RCC 7860 (cell line): ENCODE data around the gene PRR23E.

ENCODE experiments used
- DNase-seq: peaks from one replicate; pipeline ENCODE4 v3.0.0-alpha.2; 2015; ENCODE audit warnings: low spot score
- FAIRE-seq: peaks from 2 replicates; lab custom pipeline; 2012; peaks lifted over from hg19 to GRCh38; lab: Jason Lieb, UNC

PRR23E gene

DNA sequence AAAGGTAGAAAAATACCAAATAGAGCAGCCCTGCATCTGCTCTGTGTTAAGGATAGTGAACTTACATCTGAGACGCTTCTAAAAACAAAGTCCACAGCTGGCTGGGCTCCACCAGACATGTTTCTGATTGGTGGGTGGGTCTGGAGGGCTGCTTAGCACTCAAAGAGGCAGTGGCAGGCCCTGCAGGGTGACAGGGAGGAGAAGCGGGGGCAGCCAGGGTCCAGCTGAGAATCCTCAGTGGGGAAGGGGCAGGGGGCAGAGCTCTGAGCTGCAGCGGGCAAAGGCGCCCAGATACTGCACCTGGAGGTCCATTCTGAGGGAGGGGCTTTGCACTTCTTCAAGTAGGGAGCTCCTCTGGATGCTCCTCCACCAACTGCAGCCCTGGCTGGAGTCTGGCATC is 28.1 kb downstream of the PRR23E start:
- no peak for FAIRE-seq
- DNase-seq: no peak

DNA sequence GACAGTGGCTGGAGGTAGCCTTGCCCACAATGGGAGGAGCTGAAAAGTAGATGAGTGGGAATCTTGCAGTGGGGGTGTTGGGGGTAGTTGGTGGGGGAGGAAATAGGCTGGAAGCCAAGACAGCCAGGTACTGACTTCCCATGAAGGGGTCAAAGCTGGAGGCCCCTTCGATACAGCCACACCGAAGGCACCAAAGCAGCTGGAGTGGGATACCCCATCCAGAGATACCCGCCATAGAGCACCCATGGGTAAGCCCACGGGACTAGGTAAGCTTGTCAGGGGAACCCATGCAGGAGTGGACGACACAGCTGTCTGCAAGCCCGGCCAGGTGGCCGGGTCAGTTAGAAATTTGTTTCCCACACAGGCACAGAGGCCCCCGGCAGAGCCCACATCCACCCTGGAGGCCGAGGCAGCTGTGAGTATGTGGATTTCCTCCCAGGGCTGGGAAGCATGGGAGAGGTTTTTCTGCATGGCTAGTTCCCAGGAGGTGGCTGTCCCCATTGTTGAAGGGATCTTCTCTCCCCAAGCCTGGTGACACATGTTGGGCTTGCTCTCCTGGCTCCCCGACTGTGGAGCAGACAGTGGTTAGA is 28.6 kb downstream of the PRR23E start:
- DNase-seq: no peak
- no peak for FAIRE-seq

DNA sequence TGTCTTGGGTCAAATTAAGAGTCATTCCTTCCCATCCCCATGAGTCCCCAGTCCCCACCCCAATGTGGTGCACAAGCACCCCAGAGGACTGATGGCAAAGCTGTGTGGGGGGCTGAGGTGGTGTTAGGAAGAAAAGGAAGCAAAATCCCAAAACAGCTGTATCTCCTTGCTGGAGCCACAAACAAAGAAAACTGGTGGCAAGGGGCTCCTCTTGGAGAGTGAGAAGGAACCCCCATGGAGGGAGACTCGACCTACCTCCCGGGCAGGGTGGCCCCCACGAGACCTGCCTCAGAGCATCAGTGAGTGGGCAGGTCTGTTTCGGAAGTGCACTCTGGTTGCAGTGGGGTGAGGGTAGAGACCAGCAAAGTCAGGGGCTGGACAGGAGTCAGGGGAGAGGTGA is 29.2 kb downstream of the PRR23E start:
- DNase-seq: no peak
- no peak for FAIRE-seq

DNA sequence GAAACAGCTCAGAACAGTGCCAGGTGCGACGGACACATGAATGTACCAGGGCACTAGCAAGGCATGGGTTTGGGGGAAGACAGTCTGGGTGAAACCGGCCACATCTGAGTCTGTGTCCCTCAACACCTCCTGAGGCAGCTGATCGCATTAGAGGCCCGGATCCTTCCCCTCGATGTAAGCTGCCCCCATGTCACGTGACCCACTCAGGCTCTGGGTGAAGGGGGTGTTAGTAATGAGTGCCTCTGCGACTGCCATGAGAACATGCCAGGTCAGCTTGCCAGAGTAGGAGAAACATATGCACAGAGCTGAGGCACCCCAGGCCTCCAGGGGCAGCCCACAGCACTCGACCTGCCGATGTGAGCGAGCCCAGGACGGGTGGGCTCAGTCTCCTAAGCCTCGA is 29.7 kb downstream of the PRR23E start:
- no peak for FAIRE-seq
- no peak for DNase-seq

DNA sequence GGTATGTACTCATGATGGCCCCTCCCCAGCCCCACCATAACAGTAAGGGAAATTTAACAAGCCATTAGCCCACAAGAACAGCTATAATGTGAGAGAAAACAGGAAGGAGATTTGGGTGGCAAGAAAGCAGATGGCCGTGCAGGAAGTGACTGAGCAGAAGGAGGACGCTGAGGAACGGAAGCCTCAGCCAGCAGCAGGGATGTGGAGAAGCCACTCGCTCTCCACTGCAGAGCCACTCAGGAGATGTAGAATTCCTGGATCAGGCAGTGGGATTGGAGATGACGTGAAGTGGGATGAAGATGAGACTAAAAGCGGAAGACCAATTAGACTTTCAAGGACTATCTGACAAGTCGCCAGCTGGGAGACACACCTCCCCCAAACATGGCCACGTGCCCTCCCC is 31.2 kb downstream of the PRR23E start:
- DNase-seq (no peak), FAIRE-seq (no peak)

DNA sequence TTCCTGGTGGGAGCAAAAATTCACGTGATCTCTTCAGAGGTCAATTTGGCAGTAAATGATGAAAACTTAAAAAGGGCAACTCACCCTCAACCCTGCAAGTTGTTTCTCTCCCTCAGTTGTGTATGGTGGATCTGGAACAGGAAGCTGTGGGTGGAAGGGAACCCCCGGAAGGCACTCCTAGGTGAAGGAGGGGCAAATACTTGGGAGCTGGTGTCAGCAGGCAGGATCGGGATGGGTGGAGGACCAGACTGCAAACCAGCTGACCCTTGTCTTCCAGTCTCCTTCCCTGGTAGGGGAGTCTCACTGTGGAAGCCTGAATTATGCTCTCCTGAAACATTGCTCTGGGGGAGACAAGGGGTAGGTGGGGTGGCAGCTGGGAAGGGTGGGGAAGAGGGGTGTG is 33.5 kb downstream of the PRR23E start:
- DNase-seq (no peak), FAIRE-seq (no peak)

DNA sequence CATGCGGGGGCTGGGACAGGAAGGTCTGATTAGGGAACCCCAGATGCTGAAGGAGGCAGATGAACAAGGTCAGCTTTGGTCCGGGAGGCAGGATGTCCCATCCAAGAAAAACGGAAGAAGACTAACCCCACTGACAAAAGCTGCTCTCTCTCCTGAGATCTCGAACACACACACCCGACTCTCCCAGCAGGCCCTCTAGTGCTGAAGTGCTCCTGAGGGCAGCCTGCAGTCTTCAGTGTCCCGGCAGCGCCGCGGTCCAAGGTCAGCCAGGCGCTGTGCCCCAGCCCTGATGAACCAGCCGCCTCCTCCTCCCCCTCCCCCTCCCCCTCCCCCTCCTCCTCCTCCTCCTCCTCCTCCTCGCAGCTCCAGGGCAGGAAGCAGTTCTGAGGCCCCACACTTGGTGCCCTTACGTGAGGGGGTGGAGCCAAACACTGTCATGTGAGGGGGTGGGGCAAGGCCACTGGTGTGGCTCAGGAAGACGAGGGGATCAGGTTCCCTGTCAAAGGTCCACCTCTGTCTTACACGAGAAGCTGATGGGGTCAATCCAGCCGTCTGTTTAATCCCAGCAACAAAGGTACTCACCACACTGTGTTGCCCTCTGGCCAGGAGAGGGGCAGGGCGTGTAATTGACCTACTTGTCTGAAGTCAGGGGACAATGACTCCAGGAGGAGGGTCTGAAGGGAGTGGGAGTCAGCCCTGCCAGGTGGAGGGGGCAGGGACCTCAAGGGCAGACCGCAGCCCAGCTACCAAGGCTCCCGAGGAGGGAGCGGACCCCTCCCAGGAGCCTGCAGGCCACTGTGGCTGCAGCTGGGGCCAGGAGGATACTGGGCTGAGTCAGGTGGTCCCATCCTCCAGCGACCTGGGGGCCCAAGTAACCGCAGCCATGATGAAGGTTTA is 34.3 kb downstream of the PRR23E start:
- FAIRE-seq (no peak), DNase-seq (no peak)

DNA sequence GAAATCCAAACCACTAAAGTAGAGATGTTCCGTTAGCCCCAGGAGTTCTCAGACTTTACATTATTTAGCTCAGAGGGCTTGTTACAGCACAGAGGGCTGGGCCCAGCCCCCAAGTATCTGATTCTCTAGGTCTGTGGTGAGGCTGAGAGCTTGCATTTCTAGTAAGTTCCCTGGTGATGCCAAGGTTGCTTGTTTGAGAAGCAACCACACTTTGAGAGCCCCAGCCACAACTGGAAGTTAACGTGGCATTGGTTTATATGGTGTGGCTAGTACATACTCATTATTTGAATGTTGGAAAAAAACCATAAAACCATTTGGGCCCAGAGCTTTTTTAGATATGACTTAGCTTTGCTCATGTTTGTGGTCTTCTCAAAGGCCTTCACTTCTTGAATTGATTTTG is 35.9 kb downstream of the PRR23E start:
- DNase-seq: no peak
- no peak for FAIRE-seq

DNA sequence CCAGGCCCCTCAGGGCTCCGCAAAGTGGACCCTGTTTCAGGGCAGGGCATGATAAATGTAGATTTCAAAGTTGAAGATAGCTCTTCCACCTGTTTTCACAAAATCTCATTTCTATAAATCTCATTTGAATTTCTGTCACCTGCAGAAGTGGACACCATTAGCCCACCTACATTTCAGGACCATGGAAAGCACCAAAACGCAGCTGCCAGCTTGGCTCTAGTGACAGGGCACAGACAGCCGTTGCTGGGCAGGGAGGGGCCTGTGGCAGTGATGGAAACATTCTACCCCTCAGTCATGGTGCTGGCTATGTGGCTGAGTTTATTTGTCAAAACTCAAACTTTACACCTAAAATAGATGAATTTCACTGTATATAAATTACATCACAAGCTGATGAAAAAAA is 40.4 kb downstream of the PRR23E start:
- no peak for FAIRE-seq
- DNase-seq: no peak

DNA sequence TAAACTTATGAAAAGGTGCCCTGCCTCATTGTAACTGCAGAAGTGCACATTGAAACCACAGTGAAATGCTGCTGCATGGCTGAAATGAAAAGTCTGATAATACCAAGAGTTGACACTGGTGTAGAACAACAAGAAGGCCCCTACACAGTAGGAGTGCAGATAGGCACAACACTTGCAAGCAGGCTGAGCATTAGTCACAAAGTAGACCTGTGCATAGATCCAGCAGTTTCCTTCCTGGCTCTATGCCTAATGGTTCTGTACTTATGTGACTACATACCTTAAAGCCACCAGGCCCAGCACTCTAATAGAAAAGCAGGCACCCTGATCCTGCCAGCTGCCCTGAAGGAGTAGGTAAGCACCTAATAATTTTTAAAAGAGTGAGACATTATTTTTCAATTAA is 41.8 kb downstream of the PRR23E start:
- DNase-seq (no peak), FAIRE-seq (no peak)

DNA sequence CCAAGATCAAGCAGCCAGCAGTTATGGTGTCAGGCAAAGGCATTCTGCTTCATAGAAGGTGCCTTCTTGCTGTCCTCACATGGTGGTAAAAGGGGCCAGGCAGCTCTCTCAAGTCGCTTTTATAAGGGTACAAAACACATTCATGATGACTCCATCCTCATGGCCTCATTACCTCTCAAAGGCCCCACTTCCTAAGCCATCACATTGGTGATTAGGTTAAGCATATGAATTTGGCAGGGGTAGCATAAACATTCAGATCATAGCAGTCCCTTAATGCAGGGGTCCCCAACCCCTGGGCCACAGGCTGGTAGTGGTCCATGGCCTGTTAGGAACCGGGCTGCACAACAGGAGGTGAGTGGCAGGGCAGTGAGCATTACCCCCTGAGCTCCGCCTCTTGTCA is 42.8 kb downstream of the PRR23E start:
- no peak for DNase-seq
- FAIRE-seq: no peak

DNA sequence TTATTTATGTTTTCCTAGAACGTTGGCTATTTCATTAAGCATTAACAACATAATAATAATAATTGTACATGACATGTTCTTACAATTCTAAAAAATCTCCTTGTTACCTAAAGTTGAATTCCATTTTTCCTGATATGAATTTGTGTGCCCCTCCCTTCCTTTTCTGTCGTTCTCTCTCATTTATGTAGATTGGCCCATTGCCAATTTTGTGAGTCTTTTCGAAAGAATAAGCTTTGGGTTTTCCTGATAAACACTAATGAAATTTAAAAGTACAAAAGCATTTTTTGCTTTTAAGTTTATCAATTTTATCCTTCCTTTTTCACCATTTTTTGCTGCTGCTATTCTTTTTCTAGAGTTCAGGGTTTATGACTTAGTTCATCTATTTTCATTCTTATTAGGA is 44.9 kb downstream of the PRR23E start:
- FAIRE-seq: no peak
- DNase-seq: no peak

DNA sequence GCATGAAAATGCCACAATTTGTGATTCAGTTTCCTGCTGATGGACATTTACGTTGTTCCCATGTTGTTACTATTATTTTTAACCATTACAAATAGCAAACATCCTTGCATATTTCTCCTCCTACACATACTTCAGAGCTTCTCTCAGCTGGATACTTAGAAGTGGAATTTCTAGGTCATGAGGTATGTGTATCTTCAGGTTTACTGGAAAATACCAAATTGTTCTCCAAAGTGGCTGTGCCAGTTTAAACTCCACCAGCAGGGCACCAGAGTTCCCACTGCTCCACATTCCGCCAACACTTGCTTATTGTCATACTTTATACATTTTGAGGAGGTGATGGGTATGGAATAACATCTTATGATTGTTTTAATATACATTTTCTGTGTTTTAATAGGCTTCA is 45.7 kb downstream of the PRR23E start:
- DNase-seq: no peak
- FAIRE-seq: no peak

DNA sequence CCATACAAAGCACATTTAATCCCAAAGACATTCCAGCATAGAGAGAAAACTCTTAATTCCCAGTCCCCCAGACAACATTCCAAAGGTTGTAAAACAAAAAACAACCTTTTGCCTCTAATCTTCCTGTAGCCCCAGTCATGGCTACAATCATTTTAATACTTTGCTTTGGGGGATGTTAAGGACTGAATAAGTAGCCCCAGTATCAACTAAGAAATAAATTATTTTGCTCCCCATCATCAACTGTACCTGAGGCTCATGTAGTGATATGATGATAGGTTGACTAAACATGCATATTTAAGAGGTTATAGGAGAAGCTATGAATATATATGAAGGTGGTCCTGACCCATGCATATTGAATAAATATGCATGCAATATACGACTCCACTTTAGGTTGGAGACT is 54.4 kb downstream of the PRR23E start:
- no peak for DNase-seq
- FAIRE-seq: no peak
